WTC11 (cell line): ENCODE results near the gene PTAR1. TPM values are rescaled to one million over a fixed set of nuclear protein-coding genes. Genes with fewer than 3 reads are reported as not detected.

Experiments
- ATAC-seq: fragments of 200-7000 bp; cut with Tn5 transposase; 2 replicates; pipeline ENCODE4 v1.10.0; 2021; ENCODE audit warnings: mild to moderate bottlenecking, moderate library complexity
- CTCF ChIA-PET: fragments of 300-600 bp; sonication (Branson Sonifier 250); formaldehyde crosslinking; loops from one replicate; lab custom pipeline; 2021; ENCODE audit warnings: antibody characterized with exemption; lab: Charles Lee
- POLR2A ChIA-PET: fragments of 350-600 bp; sonication (Branson Sonifier 250); formaldehyde crosslinking; loops from one replicate; lab custom pipeline; 2021; ENCODE audit warnings: antibody characterized with exemption; lab: Charles Lee
- DNase-seq: peaks from one replicate; pipeline ENCODE4 v3.0.0; 2021; ENCODE audit warnings: low spot score
- H3K27ac Mint-ChIP-seq: 2 replicates; pipeline ENCODE4 v1.8.0; 2021; ENCODE audit warnings: mixed read lengths
- H3K27me3 Mint-ChIP-seq: 2 replicates; pipeline ENCODE4 v1.8.0; 2021; ENCODE audit warnings: low read depth, mild to moderate bottlenecking, moderate library complexity, mixed read lengths
- H3K36me3 Mint-ChIP-seq: 2 replicates; pipeline ENCODE4 v1.8.0; 2021; ENCODE audit warnings: mixed read lengths
- H3K4me1 Mint-ChIP-seq: 2 replicates; pipeline ENCODE4 v1.8.0; 2022; ENCODE audit warnings: mixed read lengths
- H3K4me3 Mint-ChIP-seq: 2 replicates; pipeline ENCODE4 v1.8.0; 2021; ENCODE audit warnings: mild to moderate bottlenecking, moderate library complexity, mixed read lengths
- H3K9me3 Mint-ChIP-seq: 2 replicates; pipeline ENCODE4 v1.8.0; 2021; ENCODE audit warnings: mixed read lengths
- E2F1 ChIP-seq: sonication (generic); formaldehyde crosslinking; IDR thresholded peaks from 2 replicates; pipeline ENCODE4 v1.8.0; 2022; ENCODE audit warnings: mild to moderate bottlenecking, missing genetic modification reagents
- E2F5 ChIP-seq: sonication (generic); formaldehyde crosslinking; IDR thresholded peaks from 2 replicates; pipeline ENCODE4 v1.8.1; 2022; ENCODE audit warnings: mild to moderate bottlenecking, moderate library complexity, missing genetic modification reagents
- ELF4 ChIP-seq: sonication (generic); formaldehyde crosslinking; IDR thresholded peaks from 2 replicates; pipeline ENCODE4 v1.8.1; 2022; ENCODE audit warnings: low read depth, mild to moderate bottlenecking, moderate library complexity, missing genetic modification reagents
- FOXP4 ChIP-seq: sonication (generic); formaldehyde crosslinking; IDR thresholded peaks from 2 replicates; pipeline ENCODE4 v1.8.0; 2022; ENCODE audit warnings: mild to moderate bottlenecking, missing genetic modification reagents
- HMGXB4 ChIP-seq: sonication (generic); formaldehyde crosslinking; IDR thresholded peaks from 2 replicates; pipeline ENCODE4 v1.8.1; 2023; ENCODE audit warnings: mild to moderate bottlenecking, moderate library complexity, missing genetic modification reagents
- IRF2 ChIP-seq: sonication (generic); formaldehyde crosslinking; IDR thresholded peaks from 2 replicates; pipeline ENCODE4 v1.8.0; 2022; ENCODE audit warnings: low read depth, missing genetic modification reagents, borderline replicate concordance
- MXD4 ChIP-seq: fragments of 250-450 bp; sonication (Bioruptor Pico); IDR thresholded peaks from 2 replicates; pipeline ENCODE4 v1.8.0; 2021; ENCODE audit warnings: mild to moderate bottlenecking, moderate library complexity, borderline replicate concordance
- NFYB ChIP-seq: sonication (generic); formaldehyde crosslinking; conservative IDR thresholded peaks from 2 replicates; pipeline ENCODE4 v1.8.0; 2022; ENCODE audit warnings: low read depth, missing genetic modification reagents
- OVOL2 ChIP-seq: fragments of 250-450 bp; sonication (Bioruptor Pico); IDR thresholded peaks from 2 replicates; pipeline ENCODE4 v1.9.0; 2021; ENCODE audit warnings: mild to moderate bottlenecking, borderline replicate concordance
- PREB ChIP-seq: sonication (generic); formaldehyde crosslinking; IDR thresholded peaks from 2 replicates; pipeline ENCODE4 v1.8.1; 2022; ENCODE audit warnings: mild to moderate bottlenecking, missing genetic modification reagents, moderate library complexity, borderline replicate concordance
- RELA ChIP-seq: sonication (generic); formaldehyde crosslinking; IDR thresholded peaks from 2 replicates; pipeline ENCODE4 v1.8.1; 2022; ENCODE audit warnings: missing genetic modification reagents, mild to moderate bottlenecking, borderline replicate concordance
- SMAD3 ChIP-seq: sonication (generic); formaldehyde crosslinking; IDR thresholded peaks from 2 replicates; pipeline ENCODE4 v1.8.0; 2022; ENCODE audit warnings: missing genetic modification reagents, mild to moderate bottlenecking, borderline replicate concordance
- SMAD4 ChIP-seq: sonication (generic); formaldehyde crosslinking; IDR thresholded peaks from 2 replicates; pipeline ENCODE4 v1.8.0; 2022; ENCODE audit warnings: mild to moderate bottlenecking, missing genetic modification reagents
- TEAD1 ChIP-seq: sonication (generic); formaldehyde crosslinking; IDR thresholded peaks from 2 replicates; pipeline ENCODE4 v1.8.0; 2022; ENCODE audit warnings: mild to moderate bottlenecking, missing genetic modification reagents
- ZNF219 ChIP-seq: sonication (generic); formaldehyde crosslinking; IDR thresholded peaks from 2 replicates; pipeline ENCODE4 v1.8.0; 2023; ENCODE audit warnings: missing genetic modification reagents, mild to moderate bottlenecking, borderline replicate concordance
- ZNF423 ChIP-seq: fragments of 250-450 bp; sonication (Bioruptor Pico); IDR thresholded peaks from 2 replicates; pipeline ENCODE4 v2.1.2; 2022; ENCODE audit warnings: mild to moderate bottlenecking, moderate library complexity
- total RNA-seq: library from RNA; stranded (reverse); gene quantifications from 3 replicates; pipeline ENCODE4 v1.2.3, GENCODE V29; 2021
- TF ChIP-seq, protein P1 (sequence below): fragments of 200-600 bp; IDR thresholded peaks from 2 replicates; pipeline ENCODE4 v1.8.0; 2022; ENCODE audit warnings: antibody characterized with exemption
- TF ChIP-seq, protein P2 (sequence below): sonication (generic); formaldehyde crosslinking; IDR thresholded peaks from 2 replicates; pipeline ENCODE4 v1.8.0; 2022; ENCODE audit warnings: missing genetic modification reagents

Gene PTAR1
- total RNA-seq, 1 experiment from 2014 or later: 90.8 TPM

GRCh38 chr9:69696802-69697201 lies 63.0 kb downstream of the PTAR1 start (continued):
- TF ChIP-seq E2F1 (no peak), MXD4 (CRISPR knock-in tag) (no peak), ELF4 (no peak), RELA (no peak), E2F5 (no peak)
- TF ChIP-seq, protein P1, sequence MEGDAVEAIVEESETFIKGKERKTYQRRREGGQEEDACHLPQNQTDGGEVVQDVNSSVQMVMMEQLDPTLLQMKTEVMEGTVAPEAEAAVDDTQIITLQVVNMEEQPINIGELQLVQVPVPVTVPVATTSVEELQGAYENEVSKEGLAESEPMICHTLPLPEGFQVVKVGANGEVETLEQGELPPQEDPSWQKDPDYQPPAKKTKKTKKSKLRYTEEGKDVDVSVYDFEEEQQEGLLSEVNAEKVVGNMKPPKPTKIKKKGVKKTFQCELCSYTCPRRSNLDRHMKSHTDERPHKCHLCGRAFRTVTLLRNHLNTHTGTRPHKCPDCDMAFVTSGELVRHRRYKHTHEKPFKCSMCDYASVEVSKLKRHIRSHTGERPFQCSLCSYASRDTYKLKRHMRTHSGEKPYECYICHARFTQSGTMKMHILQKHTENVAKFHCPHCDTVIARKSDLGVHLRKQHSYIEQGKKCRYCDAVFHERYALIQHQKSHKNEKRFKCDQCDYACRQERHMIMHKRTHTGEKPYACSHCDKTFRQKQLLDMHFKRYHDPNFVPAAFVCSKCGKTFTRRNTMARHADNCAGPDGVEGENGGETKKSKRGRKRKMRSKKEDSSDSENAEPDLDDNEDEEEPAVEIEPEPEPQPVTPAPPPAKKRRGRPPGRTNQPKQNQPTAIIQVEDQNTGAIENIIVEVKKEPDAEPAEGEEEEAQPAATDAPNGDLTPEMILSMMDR: no peak

GRCh38 chr9:69689991-69690538 lies 69.7 kb downstream of the PTAR1 start:
- no peak for TF ChIP-seq ZNF219 (CRISPR knock-in tag)
- TF ChIP-seq PREB (CRISPR knock-in tag): no peak
- no peak for TF ChIP-seq SMAD4 (CRISPR knock-in tag)
- TF ChIP-seq SMAD3 (CRISPR knock-in tag): no peak
- no peak for TF ChIP-seq ZNF423
- no peak for TF ChIP-seq OVOL2 (CRISPR knock-in tag)
- no peak for TF ChIP-seq HMGXB4 (CRISPR knock-in tag)
- TF ChIP-seq FOXP4 (CRISPR knock-in tag): no peak
- no peak for TF ChIP-seq NFYB
- no peak for TF ChIP-seq TEAD1
- no peak for TF ChIP-seq IRF2 (CRISPR knock-in tag)
- TF ChIP-seq, protein P2, sequence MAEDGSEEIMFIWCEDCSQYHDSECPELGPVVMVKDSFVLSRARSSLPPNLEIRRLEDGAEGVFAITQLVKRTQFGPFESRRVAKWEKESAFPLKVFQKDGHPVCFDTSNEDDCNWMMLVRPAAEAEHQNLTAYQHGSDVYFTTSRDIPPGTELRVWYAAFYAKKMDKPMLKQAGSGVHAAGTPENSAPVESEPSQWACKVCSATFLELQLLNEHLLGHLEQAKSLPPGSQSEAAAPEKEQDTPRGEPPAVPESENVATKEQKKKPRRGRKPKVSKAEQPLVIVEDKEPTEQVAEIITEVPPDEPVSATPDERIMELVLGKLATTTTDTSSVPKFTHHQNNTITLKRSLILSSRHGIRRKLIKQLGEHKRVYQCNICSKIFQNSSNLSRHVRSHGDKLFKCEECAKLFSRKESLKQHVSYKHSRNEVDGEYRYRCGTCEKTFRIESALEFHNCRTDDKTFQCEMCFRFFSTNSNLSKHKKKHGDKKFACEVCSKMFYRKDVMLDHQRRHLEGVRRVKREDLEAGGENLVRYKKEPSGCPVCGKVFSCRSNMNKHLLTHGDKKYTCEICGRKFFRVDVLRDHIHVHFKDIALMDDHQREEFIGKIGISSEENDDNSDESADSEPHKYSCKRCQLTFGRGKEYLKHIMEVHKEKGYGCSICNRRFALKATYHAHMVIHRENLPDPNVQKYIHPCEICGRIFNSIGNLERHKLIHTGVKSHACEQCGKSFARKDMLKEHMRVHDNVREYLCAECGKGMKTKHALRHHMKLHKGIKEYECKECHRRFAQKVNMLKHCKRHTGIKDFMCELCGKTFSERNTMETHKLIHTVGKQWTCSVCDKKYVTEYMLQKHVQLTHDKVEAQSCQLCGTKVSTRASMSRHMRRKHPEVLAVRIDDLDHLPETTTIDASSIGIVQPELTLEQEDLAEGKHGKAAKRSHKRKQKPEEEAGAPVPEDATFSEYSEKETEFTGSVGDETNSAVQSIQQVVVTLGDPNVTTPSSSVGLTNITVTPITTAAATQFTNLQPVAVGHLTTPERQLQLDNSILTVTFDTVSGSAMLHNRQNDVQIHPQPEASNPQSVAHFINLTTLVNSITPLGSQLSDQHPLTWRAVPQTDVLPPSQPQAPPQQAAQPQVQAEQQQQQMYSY (CRISPR knock-in tag): no peak
- Mint-ChIP-seq H3K9me3 (0 out of 2 replicates have a peak, but pooled peaks cover 4% of the 10 kb centered on the region), H3K4me3 (no peak overlapping the region), H3K27ac (no peak overlapping the region), H3K4me1 (no peaks in the 10 kb centered on the region), H3K27me3 (peaks cover 1% of the 10 kb centered on the region; the same call in 1 of the 2 replicates), H3K36me3 (no peaks in the 10 kb centered on the region)
- POLR2A ChIA-PET: no interaction called here
- CTCF ChIA-PET: interaction anchor here (1.5 kb wide), 1 partner anchor 18 kb away, joined by 7 read pairs; the partner anchor contains the start of gene APBA1
- ATAC-seq (no peak), DNase-seq (no peak)
